HG03045 (cell line): Measurements from ENCODE around the gene OLIG2.

Experiments
- ATAC-seq: cut with Tn5 transposase; IDR thresholded peaks from one replicate; pipeline ENCODE4 v1.9.1; 2021; ENCODE audit warnings: mild to moderate bottlenecking, moderate library complexity; ENCODE audit not compliant: unreplicated experiment

Gene OLIG2

GRCh38 chr21:33025489-33026442 is at the start of gene OLIG2:
OLIG2 (plus strand) TSS chr21:33025935; CDS start chr21:33026863, 928 bp downstream.
- ATAC-seq: no peak

- no peak for ATAC-seq
Measured at GRCh38 chr21:32976791-32977190, 48.9 kb upstream of the OLIG2 start.

GRCh38 chr21:32977216-32977615 is 48.5 kb upstream of the OLIG2 start:
- ATAC-seq: no peak

GRCh38 chr21:32978331-32979270 is 47.1 kb upstream of the OLIG2 start:
- ATAC-seq: no peak

- no peak for ATAC-seq
Measured at GRCh38 chr21:32979598-32980268, 46.0 kb upstream of the OLIG2 start.

- ATAC-seq: no peak
Measured at GRCh38 chr21:32981096-32981495, 44.6 kb upstream of the OLIG2 start.

GRCh38 chr21:32990666-32991065 is 35.1 kb upstream of the OLIG2 start:
- no peak for ATAC-seq

- ATAC-seq: no peak
Measured at GRCh38 chr21:32991361-32991760, 34.4 kb upstream of the OLIG2 start.

- ATAC-seq: no peak
Measured at GRCh38 chr21:32993894-32994293, 31.8 kb upstream of the OLIG2 start.

- no peak for ATAC-seq
Measured at GRCh38 chr21:32994305-32994704, 31.4 kb upstream of the OLIG2 start.

GRCh38 chr21:33007747-33008146 is 18.0 kb upstream of the OLIG2 start:
- no peak for ATAC-seq

- ATAC-seq: no peak
Measured at GRCh38 chr21:33008333-33009051, 17.2 kb upstream of the OLIG2 start.

- ATAC-seq: no peak
Measured at GRCh38 chr21:33010931-33011330, 14.8 kb upstream of the OLIG2 start.

GRCh38 chr21:33011462-33011861 is 14.3 kb upstream of the OLIG2 start:
- no peak for ATAC-seq

GRCh38 chr21:33013626-33014025 is 12.1 kb upstream of the OLIG2 start:
- ATAC-seq: no peak

GRCh38 chr21:33014331-33014730 is 11.4 kb upstream of the OLIG2 start:
- ATAC-seq: no peak

- no peak for ATAC-seq
Measured at GRCh38 chr21:33015096-33015495, 10.6 kb upstream of the OLIG2 start.

- no peak for ATAC-seq
Measured at GRCh38 chr21:33015756-33016155, 10.0 kb upstream of the OLIG2 start.

- ATAC-seq: no peak
Measured at GRCh38 chr21:33018707-33019465, 6.8 kb upstream of the OLIG2 start.

- ATAC-seq: no peak
Measured at GRCh38 chr21:33019516-33019884, 6.2 kb upstream of the OLIG2 start.
